K562 (cell line): ENCODE results near the gene UBE2L3. TPM values are rescaled to one million over a fixed set of nuclear protein-coding genes. Genes with fewer than 3 reads are reported as not detected.

Experiments
- ATF3 ChIP-seq, 2 experiments: fragments of 450-650 bp in 1 of 2; sonication (generic) in 1 of 2; formaldehyde crosslinking in 1 of 2; IDR thresholded peaks in 1 of 2; conservative IDR thresholded peaks in 1 of 2; 2 replicates each; pipeline versions ENCODE4 v1.6.1 to v1.8.1; 2016 to 2023; ENCODE audit warnings: mild to moderate bottlenecking in 2 of 2, moderate library complexity in 2 of 2, inconsistent platforms in 1 of 2, missing genetic modification reagents in 1 of 2
- CHD2 ChIP-seq: IDR thresholded peaks from 2 replicates; pipeline ENCODE4 v1.6.1; 2011; ENCODE audit warnings: low read depth, low read length
- DLX4 ChIP-seq: fragments of 250-450 bp; sonication (Bioruptor Pico); IDR thresholded peaks from 2 replicates; pipeline ENCODE4 v1.6.1; 2021; ENCODE audit warnings: mild to moderate bottlenecking
- NR3C1 ChIP-seq: sonication (generic); formaldehyde crosslinking; IDR thresholded peaks from 2 replicates; pipeline ENCODE4 v1.8.1; 2022; ENCODE audit warnings: missing genetic modification reagents
- REST ChIP-seq, 2 experiments: fragments of 450-650 bp; formaldehyde crosslinking in 1 of 2; IDR thresholded peaks; 2 replicates each; pipeline versions ENCODE4 v1.4.0 to v1.6.1; 2014 to 2020; ENCODE audit warnings: mild to moderate bottlenecking in 2 of 2, borderline replicate concordance in 1 of 2, low read depth in 1 of 2
- RREB1 ChIP-seq: fragments of 250-450 bp; sonication (Bioruptor Pico); IDR thresholded peaks from 2 replicates; pipeline ENCODE4 v1.4.0; 2020
- SMAD1 ChIP-seq: fragments of 150-350 bp; IDR thresholded peaks from 2 replicates; pipeline ENCODE4 v1.6.1; 2014; ENCODE audit warnings: low read length, low read depth; ENCODE audit not compliant: partially characterized antibody
- U2AF2 ChIP-seq: fragments of 200-400 bp; formaldehyde crosslinking; optimal IDR thresholded peaks from 2 replicates; pipeline ENCODE3; 2017; ENCODE audit warnings: low read depth, mild to moderate bottlenecking, low read length
- ZFX ChIP-seq: sonication (generic); formaldehyde crosslinking; IDR thresholded peaks from 2 replicates; pipeline ENCODE4 v1.8.0; 2022; ENCODE audit warnings: mild to moderate bottlenecking, missing genetic modification reagents, moderate library complexity
- polyA plus RNA-seq, 8 experiments: library from polyadenylated mRNA; depleted of rRNA in 4 of 8; stranded (reverse) in 5 of 8; unstranded in 3 of 8; fragments of >200 nt; fragmentation: Nextera tagmentation in 2 of 8; fragmentation: Illumina TruSeq in 1 of 8; extraction: Ambion mirVana in 2 of 8; extraction: Trizol in 1 of 8; gene quantifications; 2 replicates each; pipeline versions ENCODE4 v1.2.1 to v1.2.3, GENCODE V29; 2011 to 2014; ENCODE audit warnings: inconsistent platforms in 1 of 8, missing spikeins in 1 of 8
- total RNA-seq, 7 experiments: library from RNA; depleted of rRNA in 6 of 7; stranded (reverse); fragments of >200 nt in 6 of 7; fragmentation: Illumina TruSeq in 2 of 7; extraction: Trizol in 2 of 7; gene quantifications; 2 replicates each; pipeline versions ENCODE4 v1.2.1 to v1.2.3, GENCODE V29; 2011 to 2021; ENCODE audit warnings: low replicate concordance in 1 of 7

UBE2L3 gene
- total and polyA plus RNA-seq, 9 of the 15 experiments (the other 6 are each of a cell fraction or from before 2014, with no cell fraction given): 215 to 625 (median 285) TPM

- TF ChIP-seq RREB1 (CRISPR knock-in tag): no peak
- no peak for TF ChIP-seq U2AF2
- TF ChIP-seq NR3C1 (CRISPR knock-in tag): no peak
- no peak for TF ChIP-seq ZFX
- no peak for TF ChIP-seq ATF3 (IDR thresholded peaks at IDR 0.05)
- peak; percentile 97 for TF ChIP-seq ATF3 (CRISPR knock-in tag; conservative IDR thresholded peaks at IDR 0.05)
- no peak for TF ChIP-seq DLX4 (CRISPR knock-in tag)
- peak; percentile 59 for TF ChIP-seq SMAD1
- no peak for TF ChIP-seq REST (IDR thresholded peaks at IDR 0.05; ENCODE audit: borderline replicate concordance)
- TF ChIP-seq REST (CRISPR knock-in tag; IDR thresholded peaks at IDR 0.05; ENCODE audit: low read depth): no peak
- no peak; the same call in none of the 2 replicates for TF ChIP-seq CHD2
Measured at GRCh38 chr22:21646608-21647590, 79.4 kb downstream of the UBE2L3 start (continued).
